Stomach (tissue), 4 donors: ENCODE data around the gene SPTBN2.

ENCODE experiments used
- POLR2A ChIP-seq, 4 donors: fragments of 450-650 bp; IDR thresholded peaks; one replicate each; pipeline ENCODE4 v1.6.1; 2016; ENCODE audit warnings: antibody characterized with exemption in 4 of 4, control low read depth in 2 of 4, mild to moderate bottlenecking in 1 of 4, moderate library complexity in 1 of 4
- POLR2AphosphoS5 ChIP-seq, 3 donors: sonication (generic); formaldehyde crosslinking; IDR thresholded peaks; one replicate each; pipeline ENCODE4 v1.6.1; 2016; ENCODE audit warnings: antibody characterized with exemption in 3 of 3

DNA sequence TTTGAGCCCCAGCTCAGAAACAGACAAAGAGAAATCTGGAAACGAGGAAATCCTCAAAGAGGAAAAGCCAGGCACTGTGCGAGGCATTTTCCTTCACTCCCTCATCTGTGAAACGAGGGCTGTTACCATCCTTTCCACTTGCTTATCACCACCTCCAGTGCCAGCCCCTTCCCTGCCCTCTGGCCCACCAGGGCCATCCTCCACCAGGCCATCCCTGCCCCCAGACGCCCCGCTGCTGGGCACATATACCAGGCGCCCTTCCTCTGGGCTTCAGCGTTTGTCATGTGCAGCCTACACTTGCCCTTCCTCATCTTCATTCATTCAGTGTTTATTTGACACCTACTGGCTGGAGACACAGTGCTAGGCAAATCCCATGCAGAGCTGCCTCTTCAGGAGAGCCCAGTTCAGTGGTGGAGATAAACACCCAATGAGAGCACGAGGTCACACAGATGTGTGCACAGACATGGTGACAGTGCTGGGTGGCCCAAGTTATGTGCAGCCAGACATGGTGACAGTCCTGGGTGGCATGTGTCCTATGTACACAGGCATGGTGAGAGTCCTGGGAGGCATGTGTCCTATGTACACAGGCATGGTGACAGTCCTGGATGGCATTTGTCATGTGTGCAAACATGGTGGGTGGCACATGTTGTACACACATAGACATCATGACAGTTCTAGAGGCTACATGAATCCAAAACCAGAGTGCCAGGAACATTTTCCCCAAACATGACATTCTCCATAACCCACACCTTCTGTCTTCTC lies 9.7 kb downstream of the SPTBN2 start:
- TF ChIP-seq POLR2A (IDR thresholded peaks at IDR 0.05) (no peak), POLR2AphosphoS5 (IDR thresholded peaks at IDR 0.05) (no peak)
